ENCODE data around the gene CD58. TPM values are rescaled to one million over a fixed set of nuclear protein-coding genes. Genes with fewer than 3 reads are reported as not detected.
"Not testable (repeated sequence)": the region's sequence is repeated elsewhere in the genome, so short reads cannot be mapped to it uniquely, and the experiment has no call there.

The CD58 gene, protein sequence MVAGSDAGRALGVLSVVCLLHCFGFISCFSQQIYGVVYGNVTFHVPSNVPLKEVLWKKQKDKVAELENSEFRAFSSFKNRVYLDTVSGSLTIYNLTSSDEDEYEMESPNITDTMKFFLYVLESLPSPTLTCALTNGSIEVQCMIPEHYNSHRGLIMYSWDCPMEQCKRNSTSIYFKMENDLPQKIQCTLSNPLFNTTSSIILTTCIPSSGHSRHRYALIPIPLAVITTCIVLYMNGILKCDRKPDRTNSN
- total RNA-seq, result 8.2 and 17.2 TPM in 2 replicates

DNA sequence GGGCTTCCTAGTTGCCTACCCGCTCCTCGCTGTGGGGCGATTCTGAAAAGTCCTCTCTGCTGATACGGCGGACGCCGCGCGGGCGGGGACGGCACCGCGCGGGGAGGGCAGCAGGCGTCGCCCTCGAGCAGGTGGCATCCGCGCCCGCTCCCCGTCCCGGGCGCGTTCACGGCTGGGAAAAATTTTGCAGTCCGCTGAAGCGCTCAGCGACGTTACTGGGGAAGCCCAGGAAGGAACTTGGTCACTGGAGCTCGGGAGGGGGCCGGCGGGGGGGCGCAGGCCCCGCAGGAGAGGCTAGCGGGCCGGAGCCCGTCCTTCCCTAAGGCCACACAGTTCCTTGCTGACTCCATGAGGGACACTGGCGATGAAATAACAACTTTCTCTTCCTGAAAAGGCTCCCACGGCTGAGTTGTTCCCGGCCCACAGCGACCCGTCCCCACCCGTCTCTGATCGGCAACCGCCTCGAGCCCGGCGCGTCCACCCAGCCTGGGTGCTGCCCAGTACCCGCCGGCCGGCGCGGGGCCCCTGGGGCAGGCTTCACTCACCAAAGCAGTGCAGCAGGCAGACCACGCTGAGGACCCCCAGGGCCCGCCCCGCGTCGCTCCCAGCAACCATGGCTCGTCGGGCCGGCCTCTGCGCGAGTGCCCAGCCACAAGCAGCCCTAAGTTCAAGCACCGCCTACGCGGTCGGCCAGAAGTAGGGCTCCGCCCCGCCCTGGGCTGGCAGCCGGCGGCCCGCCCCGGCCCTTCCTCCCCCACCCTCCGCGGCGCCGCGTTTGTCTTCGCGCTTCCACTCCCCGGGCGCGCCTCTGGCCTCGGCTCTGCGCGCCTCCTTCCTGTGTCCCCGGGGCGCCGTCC is at the start of gene CD58:
CD58 (minus strand) TSS at position 669 of the 857 bp plus-strand sequence; CDS start at position 615, 54 bp downstream.
- DNase-seq (ENCODE audit: extremely low read depth, low read depth, low spot score), result no peak

DNA sequence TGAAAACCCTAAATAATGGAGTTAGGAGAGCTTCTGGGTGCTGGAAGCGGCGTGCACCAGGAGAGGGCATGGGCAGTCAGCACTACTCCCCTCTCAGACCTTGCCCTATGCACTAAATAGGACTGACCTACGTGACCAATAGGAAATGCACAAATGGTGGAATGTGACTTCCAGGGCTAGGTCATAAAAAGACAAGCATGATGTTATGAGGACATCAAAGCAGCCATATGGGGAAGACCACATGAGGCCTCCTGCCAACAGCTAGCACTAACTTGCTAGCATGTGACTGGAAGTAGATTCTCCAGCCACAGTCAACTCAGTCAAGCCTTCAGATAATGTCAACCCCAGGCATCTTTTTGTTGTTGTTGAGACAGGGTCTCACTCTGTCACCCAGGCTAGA is 49.6 kb upstream of the CD58 start:
- DNase-seq (ENCODE audit: extremely low read depth, low read depth, low spot score), result not testable (repeated sequence)

DNA sequence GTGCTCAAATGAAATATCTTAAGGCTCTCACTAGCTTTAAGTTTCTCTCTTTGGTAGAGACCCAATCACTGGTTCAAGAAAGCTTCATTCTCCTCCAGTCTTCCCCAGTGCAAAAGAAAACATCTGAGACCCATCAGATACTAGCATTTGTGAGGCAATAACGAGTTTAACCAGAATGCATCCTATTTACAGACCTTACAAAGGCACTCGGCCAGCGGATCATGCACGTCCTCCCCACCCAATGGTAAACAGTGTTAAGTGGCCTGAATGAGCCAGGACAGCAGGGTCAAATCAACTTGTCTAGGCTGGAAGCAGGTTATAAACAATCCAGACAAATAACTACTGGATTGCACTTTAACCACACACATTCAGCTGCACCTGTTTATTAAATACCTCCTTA is 48.3 kb upstream of the CD58 start:
- DNase-seq (ENCODE audit: extremely low read depth, low read depth, low spot score), result not testable (repeated sequence)

DNA sequence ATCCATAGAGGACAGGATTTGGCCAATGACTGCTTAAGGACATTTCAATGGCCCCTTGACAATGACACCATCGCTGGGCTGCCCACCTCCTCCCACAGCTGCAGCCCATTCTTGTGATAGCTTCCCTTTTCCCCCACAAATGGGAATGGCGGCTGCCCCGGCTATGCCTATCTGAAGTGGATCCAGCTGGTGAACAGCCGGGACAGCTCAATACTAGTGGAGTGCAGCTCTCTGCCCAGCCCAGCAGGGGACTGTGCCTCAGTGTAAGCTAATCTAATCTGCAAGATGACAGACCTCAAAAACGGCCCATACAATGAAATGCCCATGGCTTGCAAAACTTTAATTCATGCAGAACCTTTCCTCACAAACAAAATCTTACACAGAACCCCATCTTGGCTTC is 47.0 kb upstream of the CD58 start:
- not testable (repeated sequence) for DNase-seq (ENCODE audit: extremely low read depth, low read depth, low spot score)

DNA sequence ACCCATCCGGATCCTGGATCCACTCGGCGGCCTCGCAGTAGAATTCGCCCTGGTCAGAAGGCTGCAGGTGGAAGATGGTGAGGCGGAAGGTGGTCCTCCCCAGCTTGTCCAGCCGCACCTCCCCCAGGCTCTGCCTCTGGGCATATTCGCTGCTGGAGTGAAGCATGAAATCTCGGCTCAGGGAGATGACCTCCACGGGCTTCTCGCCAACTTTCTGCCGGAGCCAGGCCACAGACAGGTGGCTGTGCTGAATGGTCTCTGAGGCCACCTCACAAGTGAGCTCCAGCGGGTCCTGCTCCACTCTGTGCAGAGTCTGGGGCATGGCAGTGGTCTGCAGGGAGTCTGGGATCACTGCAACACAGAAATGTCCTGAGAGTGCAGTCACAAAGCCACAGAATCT is 43.0 kb upstream of the CD58 start:
- DNase-seq (ENCODE audit: extremely low read depth, low read depth, low spot score), result not testable (repeated sequence)

DNA sequence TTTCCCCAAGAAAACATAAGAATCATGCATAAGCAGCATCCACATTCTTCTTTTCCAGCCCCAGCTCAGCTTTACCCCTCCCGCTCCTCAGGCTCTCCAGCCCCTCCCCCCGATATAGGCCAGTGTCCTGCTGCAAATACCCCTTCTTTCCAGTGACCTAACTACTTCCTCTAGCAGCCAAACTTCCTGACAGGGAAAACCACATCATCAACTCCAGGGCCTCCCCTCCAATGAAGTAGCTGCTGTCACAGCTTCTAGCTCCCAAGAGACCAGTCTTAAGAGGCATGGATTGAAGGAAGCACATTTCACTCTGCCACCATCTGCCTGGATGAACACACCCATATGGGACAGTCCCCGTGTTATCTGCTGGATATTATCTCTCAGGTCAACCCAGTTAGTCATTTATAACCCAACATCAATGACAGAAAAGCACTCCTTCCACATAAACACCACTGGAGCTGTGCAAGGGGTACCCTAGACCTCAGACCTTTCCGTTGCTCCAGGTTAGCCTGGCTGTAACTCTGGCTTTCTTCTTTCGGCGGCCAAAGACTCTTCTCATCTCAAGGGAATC is 39.1 kb upstream of the CD58 start:
- DNase-seq (ENCODE audit: extremely low read depth, low read depth, low spot score), result not testable (repeated sequence)

DNA sequence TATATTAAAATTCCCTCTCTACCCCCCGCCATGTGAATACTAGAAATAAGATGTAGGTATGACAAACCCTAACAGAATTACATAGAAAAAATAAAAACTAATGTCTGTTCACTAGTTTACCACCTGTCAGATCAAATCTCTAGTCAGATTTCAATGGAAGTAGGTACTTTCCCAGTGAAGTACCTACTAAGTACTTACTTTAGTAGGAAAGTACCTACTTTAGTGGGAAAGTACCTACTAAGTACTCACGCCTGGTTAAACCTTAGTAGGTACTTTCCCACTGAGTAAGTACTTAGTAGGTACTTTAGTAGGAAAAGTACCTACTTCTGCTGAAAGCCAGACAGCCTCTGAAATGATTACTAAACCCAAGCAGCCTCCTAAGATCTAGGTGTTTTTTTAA is 38.0 kb upstream of the CD58 start:
- DNase-seq (ENCODE audit: extremely low read depth, low read depth, low spot score), result not testable (repeated sequence)

DNA sequence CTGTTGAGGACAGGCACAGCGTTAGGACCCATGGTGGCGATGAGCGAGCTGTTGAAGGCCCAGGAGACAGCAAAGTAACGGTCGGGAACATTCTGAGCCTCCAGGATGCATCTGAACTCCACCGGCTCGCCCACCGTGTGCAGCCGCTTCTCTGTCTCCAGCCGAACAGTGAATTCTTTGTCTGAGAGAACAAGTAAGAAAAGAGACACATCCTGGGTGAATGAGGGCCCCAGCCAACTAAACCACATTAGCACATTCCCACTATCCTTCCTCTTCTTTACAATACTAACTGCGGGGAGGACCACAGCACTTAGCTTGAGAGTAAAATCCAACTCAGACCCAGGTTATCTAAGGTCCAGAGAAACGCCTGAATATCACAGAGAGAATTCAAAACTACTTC is 37.3 kb upstream of the CD58 start:
- DNase-seq (ENCODE audit: extremely low read depth, low read depth, low spot score), result not testable (repeated sequence)

DNA sequence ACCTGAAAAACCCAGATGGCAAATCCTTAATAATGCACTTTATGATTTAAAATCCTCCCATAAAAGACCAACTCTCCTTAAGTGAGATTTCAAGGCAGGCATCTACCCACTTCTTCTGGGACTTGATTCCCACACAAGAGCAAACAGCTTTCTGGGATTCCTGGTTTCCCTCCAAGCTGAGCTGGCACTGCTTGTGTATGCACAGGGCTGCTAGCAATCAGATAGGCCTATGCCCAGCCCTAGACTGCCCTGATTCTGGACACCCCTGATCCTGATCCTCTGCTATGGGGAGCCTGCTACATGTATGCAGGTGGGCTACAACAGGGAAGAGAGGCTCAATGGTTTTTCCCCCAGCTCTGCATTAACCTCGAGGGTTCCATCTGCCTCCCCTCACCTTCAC is 36.6 kb upstream of the CD58 start:
- DNase-seq (ENCODE audit: extremely low read depth, low read depth, low spot score), result not testable (repeated sequence)

DNA sequence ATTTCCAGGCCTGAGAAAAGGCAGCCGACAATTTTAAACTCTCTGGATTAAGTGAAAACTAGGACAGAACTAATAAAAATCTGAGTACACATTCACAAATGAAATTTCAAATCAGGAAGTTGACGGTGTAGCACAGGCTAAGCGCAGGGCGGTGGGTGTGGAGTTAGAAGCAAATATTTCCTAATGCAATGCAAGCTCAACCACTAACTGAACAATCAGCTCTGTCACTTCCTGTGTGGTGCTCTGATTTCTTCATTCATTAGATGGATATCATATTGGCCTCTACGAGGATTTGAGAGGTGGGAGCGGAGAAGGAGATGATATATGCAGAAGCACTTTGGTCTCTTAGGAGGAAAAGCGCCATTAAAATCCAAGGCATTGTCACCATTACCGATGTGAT is 35.2 kb upstream of the CD58 start:
- DNase-seq (ENCODE audit: extremely low read depth, low read depth, low spot score), result not testable (repeated sequence)

DNA sequence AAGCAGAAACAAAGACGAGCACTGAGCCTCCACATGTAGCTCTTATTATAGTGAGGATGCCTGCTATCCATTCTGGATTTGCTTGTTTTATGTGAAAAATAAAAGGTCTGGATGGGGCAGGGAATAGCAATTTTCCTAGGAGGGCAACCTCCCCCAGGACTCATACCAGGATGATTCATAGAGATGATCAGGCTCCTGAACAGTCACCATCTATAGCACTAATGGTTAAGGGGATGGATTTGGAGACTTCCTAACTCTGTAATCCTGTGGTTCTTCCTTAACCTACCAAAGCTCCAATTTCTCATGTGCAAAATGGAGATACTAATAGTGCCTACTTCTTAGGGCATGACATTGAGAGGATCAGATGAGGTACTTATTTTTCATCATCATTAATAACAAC is 34.5 kb upstream of the CD58 start:
- DNase-seq (ENCODE audit: extremely low read depth, low read depth, low spot score), result no peak

DNA sequence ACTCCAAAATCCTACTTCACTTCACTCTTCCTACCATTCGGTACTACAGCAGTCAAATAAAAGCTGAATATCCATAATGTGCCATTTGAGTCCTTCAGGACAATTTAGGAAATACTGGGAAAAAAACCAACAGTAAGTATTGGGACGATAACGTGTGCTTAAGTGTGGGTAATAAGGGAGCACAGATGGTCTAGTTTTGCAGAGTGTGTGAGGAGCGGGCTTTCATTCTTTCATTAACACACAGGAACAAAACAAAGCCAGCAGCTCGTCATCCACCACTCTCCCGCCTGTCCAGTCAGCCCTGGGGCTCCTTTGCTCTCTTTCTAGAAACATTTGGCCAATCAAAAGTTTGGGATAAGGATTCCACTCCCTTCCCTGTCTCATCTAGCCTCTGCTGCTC is 33.6 kb upstream of the CD58 start:
- not testable (repeated sequence) for DNase-seq (ENCODE audit: extremely low read depth, low read depth, low spot score)

DNA sequence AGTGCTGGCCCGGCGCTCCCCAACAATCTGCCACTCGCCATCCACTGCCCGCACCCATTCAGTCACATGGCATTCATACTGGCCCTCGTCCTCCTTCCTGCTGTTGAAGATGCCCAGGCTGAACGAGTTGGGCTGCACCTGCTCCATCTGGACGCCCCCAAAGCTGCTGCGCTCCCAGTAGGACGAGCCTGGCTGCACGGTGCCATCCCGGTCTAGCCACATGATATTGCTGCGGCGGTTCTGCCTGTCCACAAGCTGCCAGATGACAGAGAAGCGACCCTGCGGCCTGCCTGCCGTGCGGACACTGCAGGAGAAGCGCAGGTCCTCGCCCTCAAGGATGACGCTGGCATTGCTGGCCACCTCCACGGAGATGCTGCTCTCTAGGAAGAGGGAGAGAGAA is 32.8 kb upstream of the CD58 start:
- DNase-seq (ENCODE audit: extremely low read depth, low read depth, low spot score), result not testable (repeated sequence)

DNA sequence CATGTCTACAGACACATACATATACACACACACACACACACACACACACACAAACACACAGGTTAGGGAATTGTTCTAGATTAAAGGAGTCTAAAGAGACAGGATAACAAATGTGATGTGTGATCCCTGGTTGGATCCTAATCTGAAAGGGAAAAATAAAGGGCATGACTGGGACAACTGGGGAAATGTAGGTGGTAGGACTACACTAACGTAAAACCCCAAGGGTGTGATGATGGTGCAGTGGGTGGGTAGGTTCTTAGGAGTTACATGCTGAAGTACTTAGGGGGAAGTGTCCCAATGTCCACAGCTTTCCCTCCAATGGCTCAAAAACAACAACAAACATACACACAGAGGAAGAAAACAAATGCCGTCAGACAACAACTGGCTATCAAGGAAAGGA is 28.5 kb upstream of the CD58 start:
- DNase-seq (ENCODE audit: extremely low read depth, low read depth, low spot score), result not testable (repeated sequence)

DNA sequence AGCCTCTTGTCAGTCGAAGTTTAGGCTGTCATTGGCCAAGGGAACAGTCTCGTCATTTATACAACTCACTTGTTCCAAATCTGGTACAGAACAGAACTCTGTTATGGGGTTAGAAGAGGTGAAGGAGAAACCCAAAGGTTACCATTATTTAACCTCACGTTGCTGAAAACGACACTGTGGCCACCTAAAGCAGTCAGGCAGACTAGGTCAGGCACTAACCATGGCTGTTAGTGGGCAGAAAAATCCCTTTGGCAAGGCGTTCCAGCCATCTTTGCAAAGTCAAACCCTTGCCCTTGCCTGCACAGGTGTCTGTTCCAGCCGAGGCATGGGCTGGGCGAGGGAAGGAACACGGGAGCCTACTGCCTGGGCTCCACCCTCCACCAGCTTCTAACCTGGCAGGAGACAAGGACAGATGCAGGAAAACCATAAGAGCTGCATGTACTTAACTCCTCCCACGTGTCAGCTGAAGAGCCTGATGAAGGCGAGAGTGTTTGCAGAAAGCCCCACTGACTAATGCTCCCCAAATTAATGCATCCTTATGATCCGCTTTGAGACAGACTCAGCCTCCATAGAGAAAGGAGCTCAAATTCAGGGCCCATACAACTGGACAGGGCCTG is 27.7 kb upstream of the CD58 start:
- not testable (repeated sequence) for DNase-seq (ENCODE audit: extremely low read depth, low read depth, low spot score)

DNA sequence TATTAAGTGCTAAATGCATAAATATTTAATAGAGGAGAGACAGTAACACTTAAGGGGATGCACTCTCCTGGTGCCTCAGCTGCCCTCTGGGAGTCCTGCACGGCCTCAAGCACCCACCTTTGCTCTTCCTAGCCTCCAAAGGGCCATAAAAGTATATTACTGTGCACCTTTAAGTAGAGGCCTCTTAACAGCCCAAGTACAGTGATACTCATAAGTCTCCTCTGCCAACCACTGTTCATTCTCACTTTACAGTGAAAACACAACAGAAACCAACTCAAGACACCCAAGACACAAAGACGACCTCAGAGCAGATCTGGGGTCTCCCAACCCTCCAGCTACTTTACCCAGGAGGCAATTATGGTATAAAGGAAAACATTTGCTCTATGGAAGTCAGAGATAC is 26.6 kb upstream of the CD58 start:
- not testable (repeated sequence) for DNase-seq (ENCODE audit: extremely low read depth, low read depth, low spot score)

DNA sequence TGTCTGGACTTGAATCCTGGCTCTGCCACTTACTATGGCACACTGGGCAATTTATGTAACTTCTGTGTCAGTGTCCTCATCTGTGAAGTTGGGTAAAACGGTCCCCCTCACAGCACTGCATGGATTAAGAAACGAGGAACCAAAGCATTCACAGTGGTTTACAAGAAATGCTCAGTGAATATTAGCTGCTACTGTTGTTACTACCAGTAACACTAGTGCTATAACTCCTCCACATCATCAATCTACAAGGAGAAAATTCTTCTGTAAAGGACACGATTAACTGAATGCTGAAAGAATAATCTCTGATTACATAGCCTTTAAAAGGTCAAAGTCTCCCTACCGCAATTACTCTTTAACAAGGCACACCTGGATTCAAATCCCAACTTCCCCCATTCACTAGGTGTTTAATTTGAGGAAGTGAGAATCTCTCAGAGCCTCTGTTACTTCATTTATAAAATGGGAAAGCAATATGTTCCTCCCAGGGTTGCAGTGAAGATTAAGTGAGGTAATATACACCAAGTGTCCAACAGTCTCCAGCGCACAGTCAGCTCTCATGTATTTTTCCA is 26.0 kb upstream of the CD58 start:
- DNase-seq (ENCODE audit: extremely low read depth, low read depth, low spot score), result not testable (repeated sequence)

DNA sequence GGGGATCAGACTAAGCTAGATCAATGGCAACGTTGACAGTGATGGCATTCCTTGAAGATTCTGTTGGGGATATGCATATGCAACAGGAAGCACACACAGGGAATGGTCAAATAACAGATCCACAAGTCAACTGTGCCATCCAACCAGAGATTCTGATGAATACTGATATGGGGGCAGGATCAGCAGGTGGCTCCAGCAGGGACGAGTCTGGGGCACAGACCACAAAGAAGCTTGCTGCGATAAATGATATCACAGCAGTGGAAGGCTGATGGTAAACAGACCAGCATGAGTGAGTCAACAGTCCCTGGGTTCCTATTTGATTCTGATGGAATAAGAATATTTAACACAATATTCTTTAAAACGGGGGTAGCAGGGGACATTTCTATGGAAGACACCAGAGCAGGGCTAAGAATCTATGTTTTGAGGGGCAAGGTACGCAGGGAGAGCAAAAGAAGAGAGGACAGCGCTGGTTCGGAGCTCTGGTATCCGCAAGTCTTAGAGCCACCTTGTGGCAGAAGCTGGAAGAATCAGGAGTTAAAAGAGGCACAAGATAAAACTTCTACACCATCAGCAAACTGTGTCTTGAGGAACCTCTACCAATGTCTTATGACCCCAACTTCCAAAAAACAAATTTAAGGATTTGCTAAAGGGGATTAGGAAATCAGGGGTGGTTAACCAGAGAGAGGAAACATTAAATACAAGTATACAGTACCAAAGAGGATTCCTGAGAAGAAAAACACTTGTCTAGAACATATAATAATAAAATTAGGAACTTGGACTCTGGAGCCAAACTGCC is 25.3 kb upstream of the CD58 start:
- not testable (repeated sequence) for DNase-seq (ENCODE audit: extremely low read depth, low read depth, low spot score)

DNA sequence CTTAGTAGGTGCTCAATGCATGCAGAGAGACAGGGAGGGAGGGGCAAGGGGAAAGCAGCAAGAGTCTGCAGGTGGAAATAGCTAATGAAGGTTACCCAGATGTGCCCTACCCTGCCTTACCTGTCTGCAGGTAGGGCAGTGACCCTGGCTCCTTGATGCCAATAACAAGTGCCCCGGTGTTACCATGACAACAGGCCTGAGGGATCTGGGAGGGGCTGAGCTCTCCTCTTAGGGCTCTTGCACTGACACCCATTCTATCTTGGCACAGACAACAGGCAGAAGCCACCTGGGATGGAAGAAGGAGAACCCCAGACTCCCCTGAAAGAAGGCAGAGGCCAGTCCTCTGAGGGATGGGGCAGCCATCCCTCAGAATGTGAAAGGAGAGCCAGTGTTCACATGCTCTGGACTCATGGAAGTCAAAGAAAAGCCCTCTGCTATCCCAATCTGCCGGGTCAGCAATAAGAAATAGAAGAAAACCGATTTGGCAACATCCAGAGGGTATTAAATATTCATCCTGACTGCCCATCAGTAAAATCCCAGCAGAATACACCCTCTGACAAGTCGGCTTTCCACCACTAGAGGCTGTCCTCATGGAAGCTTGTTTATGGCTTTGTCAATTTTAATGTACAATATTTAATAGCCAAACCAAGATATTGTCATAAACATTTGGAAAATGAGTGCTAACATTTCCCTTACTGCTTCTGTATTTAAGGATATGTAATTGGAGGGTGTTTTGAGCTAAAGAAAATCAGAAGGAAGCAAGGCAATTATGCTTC is 24.4 kb upstream of the CD58 start:
- DNase-seq (ENCODE audit: extremely low read depth, low read depth, low spot score), result not testable (repeated sequence)

Data from glomerular endothelial cell (primary cell).